ENCODE results near the gene CRYBB1.

DNA sequence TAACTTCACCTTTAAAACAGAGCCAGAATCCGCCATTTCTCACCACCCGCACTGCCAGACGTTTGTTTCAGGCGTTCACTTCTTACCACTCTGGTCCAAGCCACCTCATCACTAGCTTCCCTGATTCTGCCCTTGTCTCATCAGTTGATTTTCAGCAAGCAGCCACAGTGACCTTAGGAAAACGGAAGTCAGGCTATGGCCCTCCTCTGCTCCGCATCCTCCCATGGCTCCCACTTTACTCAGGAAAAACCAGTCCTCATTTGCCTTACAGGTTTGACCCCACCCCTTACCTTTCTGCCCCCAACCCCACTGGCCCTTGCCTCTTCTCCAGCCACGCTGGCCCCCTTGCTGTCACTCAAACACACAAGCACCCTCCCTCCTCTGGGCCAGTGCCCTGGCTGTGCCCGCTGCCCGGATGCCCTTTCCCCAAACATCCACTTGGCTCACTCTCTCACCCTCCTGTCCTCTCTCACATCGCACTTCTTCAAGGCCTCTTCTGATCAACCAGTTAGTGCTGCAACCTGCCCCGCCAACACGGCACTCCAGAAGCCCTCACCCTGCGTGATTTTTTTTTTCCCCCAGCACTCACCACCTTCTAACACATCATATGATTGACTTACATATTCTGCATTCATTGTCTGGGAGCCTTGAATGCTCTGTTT, 46.8 kb downstream of the CRYBB1 start:
- TF ChIP-seq, protein P1, sequence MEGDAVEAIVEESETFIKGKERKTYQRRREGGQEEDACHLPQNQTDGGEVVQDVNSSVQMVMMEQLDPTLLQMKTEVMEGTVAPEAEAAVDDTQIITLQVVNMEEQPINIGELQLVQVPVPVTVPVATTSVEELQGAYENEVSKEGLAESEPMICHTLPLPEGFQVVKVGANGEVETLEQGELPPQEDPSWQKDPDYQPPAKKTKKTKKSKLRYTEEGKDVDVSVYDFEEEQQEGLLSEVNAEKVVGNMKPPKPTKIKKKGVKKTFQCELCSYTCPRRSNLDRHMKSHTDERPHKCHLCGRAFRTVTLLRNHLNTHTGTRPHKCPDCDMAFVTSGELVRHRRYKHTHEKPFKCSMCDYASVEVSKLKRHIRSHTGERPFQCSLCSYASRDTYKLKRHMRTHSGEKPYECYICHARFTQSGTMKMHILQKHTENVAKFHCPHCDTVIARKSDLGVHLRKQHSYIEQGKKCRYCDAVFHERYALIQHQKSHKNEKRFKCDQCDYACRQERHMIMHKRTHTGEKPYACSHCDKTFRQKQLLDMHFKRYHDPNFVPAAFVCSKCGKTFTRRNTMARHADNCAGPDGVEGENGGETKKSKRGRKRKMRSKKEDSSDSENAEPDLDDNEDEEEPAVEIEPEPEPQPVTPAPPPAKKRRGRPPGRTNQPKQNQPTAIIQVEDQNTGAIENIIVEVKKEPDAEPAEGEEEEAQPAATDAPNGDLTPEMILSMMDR (IDR thresholded peaks at IDR 0.05), result no peak
- no peak for TF ChIP-seq POLR2A (IDR thresholded peaks at IDR 0.05)
